NCI-H524 (cell line): Measurements from ENCODE around the gene ABITRAM.
A peak's percentile ranks its signal among the peaks of the same experiment; 100 is the strongest.
"Not testable (repeated sequence)": the region's sequence is repeated elsewhere in the genome, so short reads cannot be mapped to it uniquely, and the experiment has no call there.

Experiments
- DNase-seq, 2 experiments: peaks; one replicate each; lab custom pipeline; 2025; lab: John Stamatoyannopoulos, UW

The ABITRAM gene

GRCh38 chr9:108928386-108928785, 5.8 kb upstream of the ABITRAM start:
- DNase-seq, result no peak

- DNase-seq, result no peak
Observed at GRCh38 chr9:108933231-108933717, 926 bp upstream of the ABITRAM start.

GRCh38 chr9:108933718-108934322, 380 bp upstream of the ABITRAM start, which contains the start of gene ELP1:
Gene ELP1 (minus strand): TSS chr9:108934124. CDS start chr9:108931146, 2,978 bp downstream.
- peak; percentile 94 to 98 for DNase-seq

GRCh38 chr9:108937561-108938305, 3.5 kb downstream of the ABITRAM start:
- no peak for DNase-seq

GRCh38 chr9:108939975-108940374, 5.8 kb downstream of the ABITRAM start:
- DNase-seq, result no peak

- DNase-seq, result no peak
Observed at GRCh38 chr9:108950168-108950567, 16.0 kb downstream of the ABITRAM start.

DNA sequence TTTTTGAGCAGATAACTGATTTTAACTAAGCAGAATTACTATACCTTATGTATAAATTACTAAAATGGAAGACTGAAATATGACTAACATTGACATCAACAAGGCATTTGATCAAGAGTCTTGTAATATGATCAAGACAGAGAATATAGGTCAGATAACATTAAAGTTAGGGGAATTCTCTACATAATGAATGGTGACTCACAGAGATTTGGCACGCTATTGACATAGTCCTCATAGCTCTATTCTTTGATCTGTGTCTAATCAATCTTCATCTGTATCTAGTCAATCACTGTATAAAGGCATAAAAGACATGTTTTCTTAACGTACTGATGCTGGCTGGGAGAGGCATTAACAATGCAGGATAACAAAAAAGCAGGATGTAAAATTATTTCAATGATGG, 17.4 kb downstream of the ABITRAM start:
- DNase-seq, result no peak

DNA sequence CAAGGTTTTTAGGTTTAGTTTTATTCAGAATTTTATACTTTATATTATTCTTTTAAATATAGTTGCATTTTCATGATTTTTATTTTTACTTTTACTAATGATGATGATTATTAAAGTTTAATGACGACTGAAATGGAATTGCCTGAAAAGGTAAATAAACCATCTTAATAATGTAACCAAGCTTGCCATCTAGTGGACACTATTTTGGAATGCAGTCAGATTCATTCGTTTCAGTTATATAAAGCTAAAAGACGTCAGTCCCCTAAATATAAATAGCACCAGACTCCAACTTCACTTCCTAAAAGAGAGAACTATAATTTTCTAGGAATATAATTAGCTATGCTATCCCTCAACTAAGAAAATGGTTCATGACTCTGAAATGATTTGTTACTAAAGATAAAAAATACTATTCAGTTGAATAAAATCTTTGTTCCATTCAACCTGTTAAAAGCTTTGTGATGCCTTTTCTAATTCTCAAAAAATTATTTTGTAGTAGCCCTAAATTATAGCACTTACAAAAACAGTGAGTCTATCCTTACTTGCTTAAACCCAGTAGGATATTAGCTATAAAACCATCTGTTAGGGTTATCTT, 19.9 kb downstream of the ABITRAM start:
- DNase-seq, result peak in 1 of 2 experiments; percentile 54

- DNase-seq, result no peak
Observed at GRCh38 chr9:108956022-108956630, 21.9 kb downstream of the ABITRAM start.

DNA sequence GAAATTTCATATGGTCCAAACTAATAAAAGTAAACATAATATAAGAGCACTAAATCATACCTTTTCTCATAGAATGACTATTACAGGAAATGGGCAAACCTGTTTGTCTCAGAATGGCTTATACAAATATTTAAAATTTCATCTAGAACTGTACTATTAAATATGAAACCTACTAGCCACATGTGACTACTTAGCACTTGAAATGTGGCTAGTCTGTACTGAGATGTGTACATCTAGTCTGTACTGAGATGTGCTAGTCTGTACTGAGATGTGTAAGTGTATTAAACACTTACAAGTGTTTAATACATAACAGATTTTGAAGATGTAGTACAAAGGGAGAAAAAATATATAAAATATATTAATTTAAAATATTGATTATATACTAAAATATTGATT, 22.4 kb downstream of the ABITRAM start:
- DNase-seq, result no peak

DNA sequence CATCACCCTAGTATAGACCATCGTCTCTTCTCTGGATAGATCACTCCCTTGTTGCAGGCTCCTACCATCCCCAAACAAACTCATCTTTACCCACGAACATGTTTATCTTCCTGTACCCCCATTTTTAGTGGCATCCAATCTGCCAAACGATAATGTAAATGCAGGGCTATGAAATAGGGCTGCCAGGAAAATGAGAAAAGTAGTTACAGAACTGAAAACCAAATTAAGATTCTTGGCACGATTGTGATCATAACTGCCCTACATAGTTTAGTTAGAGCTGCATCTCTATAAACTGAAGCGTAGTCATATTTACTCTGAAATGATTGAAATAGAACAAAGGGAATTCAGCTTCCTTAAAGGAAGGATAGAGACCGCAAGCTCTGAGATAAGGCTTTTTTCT, 26.1 kb downstream of the ABITRAM start:
- DNase-seq, result no peak

DNA sequence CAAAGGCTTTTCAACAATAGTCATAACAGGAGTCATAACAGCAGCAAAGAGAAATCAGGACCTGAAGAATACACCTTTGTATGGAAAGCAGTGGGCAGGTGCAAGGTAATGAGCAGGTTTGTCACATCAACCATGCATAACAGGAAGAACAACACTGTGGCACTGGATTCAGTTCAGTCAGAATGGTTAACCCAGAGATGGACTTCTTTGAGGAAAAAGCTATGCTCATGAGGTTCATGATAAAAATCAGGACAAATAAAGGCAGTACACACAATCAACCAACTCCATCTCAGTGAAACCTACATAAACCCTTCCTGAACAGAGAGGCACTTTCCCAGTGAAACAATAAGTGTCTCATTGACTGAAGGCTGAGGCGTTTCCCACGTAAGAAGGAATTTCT, 27.0 kb downstream of the ABITRAM start:
- no peak for DNase-seq

DNA sequence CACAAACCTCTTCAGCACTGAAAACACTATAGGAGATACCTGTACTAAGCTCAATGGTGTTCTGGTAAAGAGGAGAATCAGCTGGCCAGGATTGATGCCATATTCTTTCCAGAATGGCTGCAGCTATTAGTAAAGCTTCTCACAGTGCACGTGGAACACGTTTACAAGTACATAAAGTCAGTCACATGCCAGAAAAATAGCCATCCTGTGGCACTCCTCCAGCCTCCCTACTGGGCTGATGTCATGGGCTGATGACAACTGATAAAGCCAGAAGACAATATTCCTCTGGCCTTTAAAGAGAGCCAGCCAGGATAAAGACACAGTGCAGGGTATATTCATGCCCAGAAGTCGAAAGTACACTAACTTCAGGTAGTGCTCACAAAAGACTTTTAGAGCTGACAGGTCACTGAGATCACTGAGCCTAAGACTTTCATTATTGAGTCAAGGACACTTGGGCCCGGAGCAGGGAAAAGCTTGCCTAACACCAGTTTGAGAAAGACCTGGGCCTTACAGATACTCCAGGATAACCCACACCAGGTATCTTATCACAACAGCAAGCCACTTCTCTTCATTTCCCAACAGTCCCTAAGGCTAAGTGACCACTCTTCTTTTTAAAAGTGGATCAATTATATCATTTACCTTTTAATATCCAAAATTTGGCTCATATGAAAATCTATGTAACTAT, 29.4 kb downstream of the ABITRAM start:
- no peak for DNase-seq

GRCh38 chr9:108967916-108968315, 33.7 kb downstream of the ABITRAM start:
- DNase-seq, result peak in 1 of 2 experiments; percentile 22

DNA sequence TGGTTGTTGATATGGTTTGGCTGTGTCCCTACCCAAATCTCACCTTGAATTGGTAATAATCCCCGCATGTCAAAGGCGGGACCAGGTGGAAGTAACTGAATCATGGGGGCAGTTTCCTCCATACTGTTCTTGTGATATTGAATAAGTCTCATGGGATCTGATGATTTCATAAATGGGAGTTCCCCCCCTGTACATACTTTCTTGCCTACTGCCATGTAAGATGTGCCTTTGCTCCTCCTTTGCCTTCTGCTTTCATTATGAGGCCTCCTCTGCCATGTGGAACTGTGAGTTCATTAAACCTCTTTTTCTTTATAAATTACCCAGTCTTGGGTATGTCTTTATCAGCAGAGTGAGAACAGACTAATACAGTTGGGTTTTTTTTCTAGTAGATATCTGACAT, 37.2 kb downstream of the ABITRAM start:
- DNase-seq, result not testable (repeated sequence)

DNA sequence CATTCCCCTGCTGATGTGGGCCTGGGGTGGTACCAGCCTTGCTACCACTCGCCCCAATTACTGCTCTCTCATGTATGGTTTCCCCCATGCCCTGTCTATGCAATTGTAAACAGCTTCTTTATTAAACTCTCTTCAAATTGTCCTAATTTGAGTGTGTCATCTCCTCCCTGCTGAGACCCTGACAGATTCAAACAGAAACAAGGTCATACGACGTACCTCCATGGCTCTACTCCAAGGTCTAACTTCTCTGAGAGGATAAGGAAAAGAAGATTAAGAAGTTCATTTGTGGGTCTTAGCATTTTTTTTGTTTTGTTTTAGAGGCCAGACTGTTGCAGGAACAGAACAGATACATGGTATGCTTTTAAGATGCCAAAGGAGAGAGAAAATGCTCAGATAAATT, 38.0 kb downstream of the ABITRAM start:
- DNase-seq, result no peak

- DNase-seq, result no peak
Observed at GRCh38 chr9:108972626-108973209, 38.5 kb downstream of the ABITRAM start.

- DNase-seq, result no peak
Observed at GRCh38 chr9:108973895-108974294, 39.7 kb downstream of the ABITRAM start.

GRCh38 chr9:108978205-108978604, 44.0 kb downstream of the ABITRAM start:
- no peak for DNase-seq

GRCh38 chr9:108980893-108981292, 46.7 kb downstream of the ABITRAM start:
- DNase-seq, result peak in 1 of 2 experiments; percentile 72

- no peak for DNase-seq
Observed at GRCh38 chr9:108983885-108984284, 49.7 kb downstream of the ABITRAM start.
